ENCODE measurements around the gene PTPRM.
"Not testable (repeated sequence)": the region's sequence is repeated elsewhere in the genome, so short reads cannot be mapped to it uniquely, and the experiment has no call there.

The PTPRM gene

GRCh38 chr18:7958081-7958896 lies 391.2 kb downstream of the PTPRM start:
- no peak for DNase-seq

GRCh38 chr18:7958897-7959146 lies 391.7 kb downstream of the PTPRM start:
- DNase-seq: no peak

GRCh38 chr18:7966682-7967081 lies 399.6 kb downstream of the PTPRM start:
- DNase-seq: not testable (repeated sequence)

- no peak for DNase-seq
Measured at GRCh38 chr18:7974200-7974874, 407.2 kb downstream of the PTPRM start.

- DNase-seq: no peak
Measured at GRCh38 chr18:7977897-7978296, 410.8 kb downstream of the PTPRM start.

GRCh38 chr18:7978834-7979233 lies 411.7 kb downstream of the PTPRM start:
- DNase-seq: no peak

GRCh38 chr18:7979714-7980113 lies 412.6 kb downstream of the PTPRM start:
- DNase-seq: no peak

GRCh38 chr18:7980136-7980535 lies 413.0 kb downstream of the PTPRM start:
- no peak for DNase-seq

GRCh38 chr18:7980656-7981055 lies 413.5 kb downstream of the PTPRM start:
- no peak for DNase-seq

GRCh38 chr18:7982216-7982615 lies 415.1 kb downstream of the PTPRM start:
- DNase-seq: no peak

- DNase-seq: no peak
Measured at GRCh38 chr18:7987284-7987976, 420.3 kb downstream of the PTPRM start.

- DNase-seq: no peak
Measured at GRCh38 chr18:7990670-7991069, 423.6 kb downstream of the PTPRM start.

- DNase-seq: no peak
Measured at GRCh38 chr18:8001711-8002301, 434.7 kb downstream of the PTPRM start.

GRCh38 chr18:8003878-8004675 lies 437.0 kb downstream of the PTPRM start:
- no peak for DNase-seq

- no peak for DNase-seq
Measured at GRCh38 chr18:8004792-8005191, 437.7 kb downstream of the PTPRM start.

- DNase-seq: no peak
Measured at GRCh38 chr18:8005870-8006569, 438.9 kb downstream of the PTPRM start.

GRCh38 chr18:8006979-8007378 lies 439.9 kb downstream of the PTPRM start:
- no peak for DNase-seq

- DNase-seq: peak; percentile 1
Measured at GRCh38 chr18:8008033-8008432, 440.9 kb downstream of the PTPRM start.

GRCh38 chr18:8011361-8011760 lies 444.2 kb downstream of the PTPRM start:
- no peak for DNase-seq

- no peak for DNase-seq
Measured at GRCh38 chr18:8011906-8012305, 444.8 kb downstream of the PTPRM start.

GRCh38 chr18:8018701-8019331 lies 451.7 kb downstream of the PTPRM start:
- DNase-seq: no peak

GRCh38 chr18:8019600-8019999 lies 452.5 kb downstream of the PTPRM start:
- DNase-seq: no peak

Measured in NCI-H1092 (cell line).